ENCODE data around the gene SLC12A4. TPM values are rescaled to one million over a fixed set of nuclear protein-coding genes. Genes with fewer than 3 reads are reported as not detected.

SLC12A4 gene
- total RNA-seq, 4 donors from 2014 or later, result 18.1 to 46.4 (median 25.4) TPM

- peaks cover 20 to 22% (median 20%) of the 10 kb centered on the region in 4 donors for H3K4me1 ChIP-seq
- peak; percentile 43 for DNase-seq
- no peaks in the 10 kb centered on the region for H3K9me3 ChIP-seq
- WGBS, 2 donors (ENCODE audit: low coverage in 1 of 2), result 37% methylated on average over 22 of the region's 23 CpGs; no CpG with 5 or more reads in 1 of the 2 donors
- peak within 1 kb of the TSS; percentile 59 to 89 (median 71) for H3K27ac ChIP-seq
- TF ChIP-seq POLR2AphosphoS5 (IDR thresholded peaks at IDR 0.05), result peak in 2 of 3 donors; percentile 31
- TF ChIP-seq CTCF (IDR thresholded peaks at IDR 0.05), result no peak
- no peak for TF ChIP-seq EP300 (IDR thresholded peaks at IDR 0.05; ENCODE audit: low read depth)
- no peak for TF ChIP-seq POLR2A (IDR thresholded peaks at IDR 0.05)
- in situ Hi-C loops (cut with MboI; ENCODE audit: low pct_ligation_motif_present in 1 of 4, low pct_unique_long_range_greater_than_20kb in 1 of 4, low sequenced_read_pairs in 3 of 4) (no loop called here), intact Hi-C loops (cut with DNase I; ENCODE audit: low total_unique reads) (loop anchor here (1.0 kb wide), 1 partner anchor 48 kb away; no protein-coding TSS in a partner anchor)
- no peaks in the 10 kb centered on the region for H3K36me3 ChIP-seq
- no peaks in the 10 kb centered on the region for H3K27me3 ChIP-seq
- no peak within 1 kb of the TSS for H3K4me3 ChIP-seq
These were observed 24.6 kb downstream of the SLC12A4 start, which contains the start of gene LCAT for GRCh38 chr16:67943619-67944504. Gene LCAT (minus strand): TSS chr16:67944120. CDS start chr16:67944101, 19 bp downstream.

GRCh38 chr16:67943256-67943618 is 25.2 kb downstream of the SLC12A4 start:
- in situ Hi-C loops (cut with MboI; ENCODE audit: low pct_ligation_motif_present in 1 of 4, low pct_unique_long_range_greater_than_20kb in 1 of 4, low sequenced_read_pairs in 3 of 4) (no loop called here), intact Hi-C loops (cut with DNase I; ENCODE audit: low total_unique reads) (loop anchor here (1.0 kb wide), 1 partner anchor 47 kb away; no protein-coding TSS in a partner anchor)

GRCh38 chr16:67942510-67943255 is 25.8 kb downstream of the SLC12A4 start:
- DNase-seq, result no peak
- H3K27ac ChIP-seq, result peak overlapping the region in 2 of 4 donors; percentile 73 to 89
- no peaks in the 10 kb centered on the region for H3K27me3 ChIP-seq
- WGBS, 2 donors (ENCODE audit: low coverage in 1 of 2), result 84% methylated on average over 27 of the region's 27 CpGs; no CpG with 5 or more reads in 1 of the 2 donors
- H3K4me3 ChIP-seq, result no peak overlapping the region
- no peaks in the 10 kb centered on the region for H3K36me3 ChIP-seq
- TF ChIP-seq POLR2AphosphoS5 (IDR thresholded peaks at IDR 0.05) (no peak), CTCF (IDR thresholded peaks at IDR 0.05) (no peak), EP300 (IDR thresholded peaks at IDR 0.05; ENCODE audit: low read depth) (no peak), POLR2A (IDR thresholded peaks at IDR 0.05) (no peak)
- intact Hi-C loops (cut with DNase I; ENCODE audit: low total_unique reads) (loop anchor here (1.0 kb wide), 1 partner anchor 46 kb away; no protein-coding TSS in a partner anchor), in situ Hi-C loops (cut with MboI; ENCODE audit: low pct_ligation_motif_present in 1 of 4, low pct_unique_long_range_greater_than_20kb in 1 of 4, low sequenced_read_pairs in 3 of 4) (no loop called here)
- peaks cover 20 to 22% (median 20%) of the 10 kb centered on the region in 4 donors for H3K4me1 ChIP-seq
- no peaks in the 10 kb centered on the region for H3K9me3 ChIP-seq

More at GRCh38 chr16:67943256-67943618, 25.2 kb downstream of the SLC12A4 start:
- Histone ChIP-seq H3K27me3 (no peaks in the 10 kb centered on the region), H3K4me1 (peaks cover 20 to 22% (median 20%) of the 10 kb centered on the region in 4 donors), H3K4me3 (no peak overlapping the region), H3K27ac (peak overlapping the region; percentile 59 to 89 (median 71)), H3K9me3 (no peaks in the 10 kb centered on the region), H3K36me3 (no peaks in the 10 kb centered on the region)
- DNase-seq, result no peak
- TF ChIP-seq CTCF (IDR thresholded peaks at IDR 0.05) (no peak), POLR2AphosphoS5 (IDR thresholded peaks at IDR 0.05) (no peak), EP300 (IDR thresholded peaks at IDR 0.05; ENCODE audit: low read depth) (no peak), POLR2A (IDR thresholded peaks at IDR 0.05) (no peak)
- WGBS, 2 donors (ENCODE audit: low coverage in 1 of 2), result 91% methylated on average over 5 of the region's 6 CpGs; no CpG with 5 or more reads in 1 of the 2 donors

- TF ChIP-seq CTCF (IDR thresholded peaks at IDR 0.05) (peak; percentile 55 to 67 (median 62)), EP300 (IDR thresholded peaks at IDR 0.05; ENCODE audit: low read depth) (no peak)
- WGBS, 2 donors (ENCODE audit: low coverage in 1 of 2), result 77% methylated on average over 6 of the region's 6 CpGs; no CpG with 5 or more reads in 1 of the 2 donors
- H3K4me3 ChIP-seq, result no peak overlapping the region
- peak overlapping the region in 1 of 4 donors; percentile 89 for H3K27ac ChIP-seq
- H3K27me3 ChIP-seq, result no peaks in the 10 kb centered on the region
- H3K4me1 ChIP-seq, result peaks cover 23 to 27% (median 25%) of the 10 kb centered on the region in 4 donors
- DNase-seq, result no peak
- in situ Hi-C loops (cut with MboI; ENCODE audit: low pct_ligation_motif_present in 1 of 4, low pct_unique_long_range_greater_than_20kb in 1 of 4, low sequenced_read_pairs in 3 of 4) (no loop called here), intact Hi-C loops (cut with DNase I; ENCODE audit: low total_unique reads) (no loop called here)
- no peaks in the 10 kb centered on the region for H3K9me3 ChIP-seq
- H3K36me3 ChIP-seq, result no peaks in the 10 kb centered on the region
These were observed 26.3 kb downstream of the SLC12A4 start for GRCh38 chr16:67942200-67942509.

All from transverse colon (tissue), 4 donors.